NCI-H1092 (cell line): Measurements from ENCODE around the gene BCDIN3D.
"Not testable (repeated sequence)": the region's sequence is repeated elsewhere in the genome, so short reads cannot be mapped to it uniquely, and the experiment has no call there.

Experiments
- DNase-seq: peaks from one replicate; lab custom pipeline; 2025; lab: John Stamatoyannopoulos, UW

Gene BCDIN3D

GRCh38 chr12:49855890-49856289 is 13.0 kb upstream of the BCDIN3D start:
- not testable (repeated sequence) for DNase-seq

- no peak for DNase-seq
Observed at GRCh38 chr12:49854976-49855375, 12.1 kb upstream of the BCDIN3D start.

GRCh38 chr12:49853671-49854070 is 10.8 kb upstream of the BCDIN3D start:
- no peak for DNase-seq

- DNase-seq, result no peak
Observed at GRCh38 chr12:49847161-49847560, 4.3 kb upstream of the BCDIN3D start.

GRCh38 chr12:49846032-49846431 is 3.1 kb upstream of the BCDIN3D start:
- no peak for DNase-seq

- DNase-seq, result no peak
Observed at GRCh38 chr12:49843876-49844437, 1.1 kb upstream of the BCDIN3D start.

- DNase-seq, result no peak
Observed at GRCh38 chr12:49843411-49843810, 505 bp upstream of the BCDIN3D start.

GRCh38 chr12:49838973-49839633 is 3.8 kb downstream of the BCDIN3D start:
- DNase-seq, result no peak

GRCh38 chr12:49832836-49833421 is 10.0 kb downstream of the BCDIN3D start:
- DNase-seq, result no peak

GRCh38 chr12:49831717-49832116 is 11.2 kb downstream of the BCDIN3D start:
- no peak for DNase-seq

GRCh38 chr12:49828133-49829091 is 14.5 kb downstream of the BCDIN3D start, which contains the start of gene NCKAP5L:
Gene NCKAP5L (minus strand): TSS chr12:49828413. CDS start chr12:49804044, 24,369 bp downstream.
- peak; percentile 76 for DNase-seq

- peak; percentile 12 for DNase-seq
Observed at GRCh38 chr12:49827401-49828099, 15.4 kb downstream of the BCDIN3D start.

- no peak for DNase-seq
Observed at GRCh38 chr12:49827051-49827400, 15.9 kb downstream of the BCDIN3D start.

GRCh38 chr12:49825971-49826421 is 16.9 kb downstream of the BCDIN3D start:
- no peak for DNase-seq

- DNase-seq, result no peak
Observed at GRCh38 chr12:49825360-49825970, 17.4 kb downstream of the BCDIN3D start.

- DNase-seq, result no peak
Observed at GRCh38 chr12:49824895-49825294, 18.0 kb downstream of the BCDIN3D start.

- no peak for DNase-seq
Observed at GRCh38 chr12:49824416-49824815, 18.5 kb downstream of the BCDIN3D start.

- DNase-seq, result no peak
Observed at GRCh38 chr12:49823951-49824350, 19.0 kb downstream of the BCDIN3D start.

GRCh38 chr12:49823350-49823749 is 19.6 kb downstream of the BCDIN3D start:
- no peak for DNase-seq

GRCh38 chr12:49821373-49822287 is 21.3 kb downstream of the BCDIN3D start:
- DNase-seq, result no peak
